Stomach smooth muscle (tissue), 2 donors: ENCODE measurements around the gene HECA.
"Not testable (repeated sequence)": the region's sequence is repeated elsewhere in the genome, so short reads cannot be mapped to it uniquely, and the experiment has no call there.

Experiments used
- H3K27ac ChIP-seq: one replicate; pipeline ENCODE4 v1.7.0; 2013; ENCODE audit warnings: mild to moderate bottlenecking, low read length, inconsistent platforms
- H3K27me3 ChIP-seq, 2 donors: one replicate each; pipeline ENCODE4 v1.7.0; 2013; ENCODE audit warnings: low read length in 2 of 2; ENCODE audit not compliant: insufficient read depth in 2 of 2, control insufficient read depth in 1 of 2
- H3K36me3 ChIP-seq, 2 donors: one replicate each; pipeline ENCODE4 v1.7.0; 2013; ENCODE audit warnings: low read length in 2 of 2; ENCODE audit not compliant: control insufficient read depth in 2 of 2, insufficient read depth in 2 of 2
- H3K4me1 ChIP-seq: one replicate; pipeline ENCODE4 v1.7.0; 2013; ENCODE audit warnings: low read length; ENCODE audit not compliant: control insufficient read depth, insufficient read depth
- H3K4me3 ChIP-seq, 2 donors: one replicate each; pipeline ENCODE4 v1.7.0; 2013; ENCODE audit warnings: low read length in 2 of 2
- H3K9ac ChIP-seq, 2 donors: one replicate each; pipeline ENCODE4 v1.7.0; 2013; ENCODE audit warnings: low read length in 2 of 2, mild to moderate bottlenecking in 1 of 2
- H3K9me3 ChIP-seq, 2 donors: one replicate each; pipeline ENCODE4 v1.7.0; 2013; ENCODE audit warnings: low read length in 2 of 2; ENCODE audit not compliant: control insufficient read depth in 2 of 2
- donor health status: healthy.
- donor health status: Pancreatic carcinoma.

HECA gene

DNA sequence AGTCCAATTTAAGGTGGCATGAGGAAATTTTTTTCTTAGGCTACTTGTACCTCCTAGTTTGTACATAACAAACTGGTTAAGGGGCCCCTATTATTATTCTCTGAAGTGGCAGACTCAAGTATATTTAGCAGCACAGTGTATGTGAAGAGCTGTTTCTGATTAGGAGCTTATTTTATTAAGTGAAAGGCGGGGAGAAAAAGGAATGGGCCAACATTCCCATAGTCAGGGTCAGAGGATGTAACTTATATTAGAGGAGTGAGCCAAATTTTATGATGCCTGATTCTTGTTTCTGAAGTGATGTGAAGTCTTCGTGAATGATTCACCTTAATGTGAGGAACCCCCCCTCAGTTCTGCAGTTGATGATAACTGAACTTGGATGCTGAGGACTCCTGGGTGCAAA lies 2.8 kb downstream of the HECA start:
- no peak overlapping the region for H3K27ac ChIP-seq
- H3K4me1 ChIP-seq: peaks cover 16% of the 10 kb centered on the region
- no peaks in the 10 kb centered on the region for H3K36me3 ChIP-seq
- H3K4me3 ChIP-seq: no peak overlapping the region
- H3K9me3 ChIP-seq: no peaks in the 10 kb centered on the region
- H3K9ac ChIP-seq: no peak overlapping the region
- no peaks in the 10 kb centered on the region for H3K27me3 ChIP-seq

DNA sequence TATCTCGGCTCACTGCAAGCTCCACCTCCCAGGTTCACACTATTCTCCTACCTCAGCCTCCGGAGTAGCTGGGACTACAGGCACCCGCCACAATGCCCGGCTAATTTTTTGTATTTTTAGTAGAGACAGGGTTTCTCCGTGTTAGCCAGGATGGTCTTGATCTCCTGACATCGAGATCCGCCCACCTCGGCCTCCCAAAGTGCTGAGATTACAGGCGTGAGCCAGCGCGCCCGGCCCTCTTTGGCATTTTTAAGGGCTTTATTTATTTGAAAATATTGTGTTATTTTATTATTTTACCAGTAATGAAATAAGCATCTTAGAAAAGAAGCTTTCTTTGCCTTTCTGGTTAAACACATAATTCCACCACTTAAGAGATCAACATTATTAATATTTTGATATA lies 6.0 kb downstream of the HECA start:
- not testable (repeated sequence) for H3K27ac ChIP-seq, H3K36me3 ChIP-seq, H3K4me3 ChIP-seq, H3K9me3 ChIP-seq, H3K9ac ChIP-seq, H3K27me3 ChIP-seq
- H3K4me1 ChIP-seq: peaks cover 15% of the 10 kb centered on the region

DNA sequence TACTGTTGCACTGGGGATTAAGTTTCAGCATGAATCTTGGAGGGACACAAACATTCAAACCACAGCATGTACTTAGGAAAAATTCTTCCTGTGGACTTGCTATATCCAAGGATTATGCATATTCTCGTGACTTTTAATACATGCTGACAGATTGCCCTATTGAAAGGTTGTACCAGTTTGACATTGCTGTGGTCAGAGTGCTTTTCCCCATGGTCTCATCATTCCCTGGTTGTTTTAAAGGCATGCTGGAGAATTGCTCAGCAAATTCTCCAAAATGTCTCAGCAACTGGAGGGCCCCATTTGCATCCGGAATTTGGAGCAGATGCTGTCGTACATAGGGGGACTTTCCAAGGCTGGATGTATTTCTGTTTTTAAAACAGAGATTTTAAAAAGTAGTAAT lies 7.4 kb downstream of the HECA start:
- no peaks in the 10 kb centered on the region for H3K9me3 ChIP-seq
- no peaks in the 10 kb centered on the region for H3K27me3 ChIP-seq
- H3K36me3 ChIP-seq: no peaks in the 10 kb centered on the region
- no peak overlapping the region for H3K4me3 ChIP-seq
- H3K9ac ChIP-seq: no peak overlapping the region
- no peak overlapping the region for H3K27ac ChIP-seq
- peaks cover 10% of the 10 kb centered on the region for H3K4me1 ChIP-seq

DNA sequence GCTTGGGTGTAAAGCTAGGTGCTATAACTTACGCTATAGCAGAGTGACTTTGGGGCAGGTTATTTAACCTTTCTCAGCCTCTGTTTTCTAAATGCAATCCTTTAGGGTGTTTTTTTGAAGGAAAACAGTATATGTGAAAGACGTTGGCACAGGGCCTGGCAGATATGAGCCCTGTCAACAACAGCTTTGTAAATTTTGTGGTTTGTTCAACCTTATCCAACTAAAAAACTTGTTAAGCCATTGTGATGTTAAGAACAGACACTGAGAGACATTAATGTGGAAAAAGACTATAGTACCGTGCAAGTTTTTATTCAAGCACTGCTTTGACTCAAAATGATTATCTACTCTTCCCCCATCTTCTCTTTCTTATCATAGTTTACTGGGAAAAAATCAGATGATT lies 8.2 kb downstream of the HECA start:
- no peak overlapping the region for H3K27ac ChIP-seq
- no peak overlapping the region for H3K9ac ChIP-seq
- no peaks in the 10 kb centered on the region for H3K27me3 ChIP-seq
- H3K9me3 ChIP-seq: no peaks in the 10 kb centered on the region
- H3K4me1 ChIP-seq: peaks cover 8% of the 10 kb centered on the region
- no peak overlapping the region for H3K4me3 ChIP-seq
- no peaks in the 10 kb centered on the region for H3K36me3 ChIP-seq

DNA sequence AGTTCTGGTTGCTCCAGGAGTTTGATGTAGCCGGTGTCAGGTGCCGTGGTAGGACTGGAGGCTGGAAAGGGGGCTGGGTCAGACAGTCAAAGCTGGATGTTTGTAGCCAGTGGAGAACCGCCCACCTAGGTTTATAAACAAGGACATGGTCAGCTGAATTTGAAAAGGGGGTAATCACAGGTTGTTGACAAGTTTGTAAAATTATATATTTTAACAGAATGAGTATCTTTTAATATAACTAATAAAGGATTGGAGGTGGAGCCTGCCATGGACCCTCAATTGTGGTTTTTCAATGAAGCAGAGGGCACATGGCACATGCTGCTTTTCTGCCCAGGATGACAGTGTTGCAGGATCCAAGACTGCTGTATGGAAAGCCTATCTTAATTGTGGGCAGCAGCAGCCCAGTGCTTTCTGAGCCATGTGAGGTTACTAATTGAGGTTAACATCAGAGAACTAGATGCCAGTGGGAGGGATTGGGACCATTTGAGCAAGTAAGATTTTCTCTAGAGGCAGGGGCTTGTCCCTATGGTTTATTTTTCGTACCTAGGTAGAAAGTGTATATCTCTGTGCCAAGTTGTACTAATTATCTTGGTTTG lies 9.7 kb downstream of the HECA start:
- Histone ChIP-seq H3K4me3 (no peak overlapping the region), H3K27me3 (no peaks in the 10 kb centered on the region), H3K27ac (no peak overlapping the region), H3K9ac (no peak overlapping the region), H3K36me3 (no peaks in the 10 kb centered on the region), H3K9me3 (no peaks in the 10 kb centered on the region), H3K4me1 (peaks cover 11% of the 10 kb centered on the region)

DNA sequence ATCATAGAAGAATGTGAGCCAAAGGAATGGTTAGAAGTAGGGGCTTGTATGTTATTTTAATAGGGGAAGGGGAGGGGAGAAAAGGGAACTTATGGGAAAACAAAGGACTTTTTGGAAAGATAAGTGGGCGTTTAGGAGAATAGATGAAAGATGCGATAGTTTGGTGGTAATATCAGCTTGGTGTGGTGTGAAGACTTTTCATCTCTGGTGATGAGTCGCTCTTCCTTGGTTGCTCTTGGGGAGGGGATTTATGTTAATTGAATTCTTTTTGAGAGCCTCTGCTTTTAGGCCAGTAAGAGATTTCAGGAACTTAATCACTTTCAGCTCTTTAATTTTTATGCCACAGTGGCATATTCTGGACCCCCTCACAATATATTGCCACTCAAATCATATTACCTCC lies 10.8 kb downstream of the HECA start:
- H3K27me3 ChIP-seq: no peaks in the 10 kb centered on the region
- no peak overlapping the region for H3K4me3 ChIP-seq
- H3K4me1 ChIP-seq: peaks cover 14% of the 10 kb centered on the region
- H3K9me3 ChIP-seq: no peaks in the 10 kb centered on the region
- H3K9ac ChIP-seq: no peak overlapping the region
- H3K27ac ChIP-seq: no peak overlapping the region
- H3K36me3 ChIP-seq: no peaks in the 10 kb centered on the region

DNA sequence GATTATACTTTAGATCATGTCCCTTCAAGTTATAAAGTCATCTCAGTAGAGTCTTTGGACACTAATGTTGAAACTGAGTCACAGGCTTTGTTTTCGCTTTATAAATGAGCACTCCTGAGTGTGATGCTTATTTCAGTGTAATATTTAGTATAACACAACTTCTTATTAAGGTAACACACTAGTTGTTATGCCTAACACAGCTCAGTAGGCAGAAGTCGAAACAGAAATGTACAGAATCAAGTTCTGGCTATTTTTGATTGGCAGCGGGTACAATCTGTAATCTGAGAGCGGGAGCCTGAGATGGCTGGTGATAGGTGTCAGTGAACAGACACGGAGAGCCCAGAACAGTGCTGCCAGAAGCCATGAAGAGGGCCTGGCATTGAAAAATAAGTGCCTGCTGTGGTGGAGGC lies 11.4 kb downstream of the HECA start:
- Histone ChIP-seq H3K27me3 (no peaks in the 10 kb centered on the region), H3K9ac (no peak overlapping the region), H3K27ac (no peak overlapping the region), H3K36me3 (no peaks in the 10 kb centered on the region), H3K9me3 (no peaks in the 10 kb centered on the region), H3K4me1 (peaks cover 14% of the 10 kb centered on the region), H3K4me3 (no peak overlapping the region)

DNA sequence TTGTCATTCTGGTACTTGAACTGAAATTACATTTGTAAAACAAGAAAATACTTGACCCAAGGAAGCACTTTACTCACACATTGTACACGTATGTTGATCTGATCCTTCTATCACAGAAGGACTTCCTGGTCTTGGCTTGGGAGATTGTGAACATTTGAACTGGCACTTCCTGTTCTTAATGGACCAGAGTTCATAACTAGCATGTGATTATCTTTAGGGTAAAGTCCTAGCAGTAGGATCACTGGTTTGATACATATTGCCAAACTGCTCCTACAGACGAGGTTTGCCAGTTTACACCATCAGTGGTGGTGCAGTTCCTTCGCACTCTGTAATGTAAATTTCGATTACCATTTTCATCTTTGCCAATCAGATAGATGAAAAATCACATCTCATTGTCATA lies 12.7 kb downstream of the HECA start:
- no peaks in the 10 kb centered on the region for H3K27me3 ChIP-seq
- H3K27ac ChIP-seq: no peak overlapping the region
- H3K9ac ChIP-seq: no peak overlapping the region
- no peaks in the 10 kb centered on the region for H3K36me3 ChIP-seq
- no peaks in the 10 kb centered on the region for H3K9me3 ChIP-seq
- H3K4me1 ChIP-seq: peaks cover 14% of the 10 kb centered on the region
- H3K4me3 ChIP-seq: no peak overlapping the region

DNA sequence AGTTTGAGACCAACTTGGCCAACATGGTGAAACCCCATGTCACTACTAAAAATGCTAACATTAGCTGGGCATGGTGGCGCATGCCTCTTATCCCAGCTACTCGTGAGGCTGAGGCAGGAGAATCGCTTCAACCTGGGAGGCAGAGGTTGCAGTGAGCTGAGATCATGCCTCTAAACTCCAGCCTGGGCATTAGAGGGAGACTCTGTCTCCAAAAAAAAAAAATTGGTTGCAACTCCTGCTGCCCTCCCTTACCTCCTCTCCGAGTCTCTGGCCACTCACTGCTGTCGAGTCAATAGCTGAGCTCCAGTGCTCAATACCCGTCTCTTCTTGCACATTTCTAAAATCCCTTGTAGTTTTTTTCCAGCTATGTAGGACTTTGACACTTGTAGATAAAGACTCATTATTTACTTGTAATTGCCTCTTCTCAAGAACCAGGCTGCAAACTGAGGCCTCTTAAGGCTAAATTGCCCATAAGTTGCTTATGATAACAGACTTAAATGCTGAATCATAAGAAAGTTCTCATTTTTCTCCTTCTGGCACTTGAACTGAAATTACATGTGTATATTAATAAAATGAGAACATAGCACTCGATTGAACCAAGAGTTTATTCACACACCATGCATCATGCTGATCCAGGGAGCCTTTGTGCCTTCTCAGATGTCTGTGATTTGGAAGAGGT lies 13.8 kb downstream of the HECA start:
- no peaks in the 10 kb centered on the region for H3K36me3 ChIP-seq
- H3K9me3 ChIP-seq: no peaks in the 10 kb centered on the region
- H3K9ac ChIP-seq: no peak overlapping the region
- H3K27ac ChIP-seq: no peak overlapping the region
- H3K4me3 ChIP-seq: peak overlapping the region in 1 of 2 donors; percentile 32
- peaks cover 14% of the 10 kb centered on the region for H3K4me1 ChIP-seq
- no peaks in the 10 kb centered on the region for H3K27me3 ChIP-seq

DNA sequence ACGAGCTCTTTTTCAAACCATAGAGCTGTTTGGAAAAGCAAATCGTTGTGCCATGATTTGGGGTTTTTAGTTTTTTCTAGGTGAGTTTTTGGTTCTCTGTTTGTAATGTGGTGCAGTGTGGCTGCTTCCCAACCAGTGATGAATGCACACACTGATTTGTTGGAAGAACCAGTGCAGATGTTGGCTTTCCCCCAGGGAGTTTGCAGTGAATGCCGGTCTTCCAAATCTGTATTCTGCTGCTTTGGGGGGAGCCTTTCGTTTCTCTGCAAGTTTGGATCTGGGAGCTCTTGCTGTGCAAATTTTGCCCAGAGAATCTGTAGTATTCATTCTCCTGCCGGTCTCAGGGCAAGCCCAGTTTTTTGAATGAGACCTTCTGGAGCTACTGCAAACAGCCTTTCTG lies 14.5 kb downstream of the HECA start:
- H3K27me3 ChIP-seq: no peaks in the 10 kb centered on the region
- no peak overlapping the region for H3K27ac ChIP-seq
- peaks cover 12% of the 10 kb centered on the region for H3K4me1 ChIP-seq
- no peaks in the 10 kb centered on the region for H3K9me3 ChIP-seq
- H3K36me3 ChIP-seq: no peaks in the 10 kb centered on the region
- H3K4me3 ChIP-seq: peak overlapping the region; percentile 30 to 32
- no peak overlapping the region for H3K9ac ChIP-seq

DNA sequence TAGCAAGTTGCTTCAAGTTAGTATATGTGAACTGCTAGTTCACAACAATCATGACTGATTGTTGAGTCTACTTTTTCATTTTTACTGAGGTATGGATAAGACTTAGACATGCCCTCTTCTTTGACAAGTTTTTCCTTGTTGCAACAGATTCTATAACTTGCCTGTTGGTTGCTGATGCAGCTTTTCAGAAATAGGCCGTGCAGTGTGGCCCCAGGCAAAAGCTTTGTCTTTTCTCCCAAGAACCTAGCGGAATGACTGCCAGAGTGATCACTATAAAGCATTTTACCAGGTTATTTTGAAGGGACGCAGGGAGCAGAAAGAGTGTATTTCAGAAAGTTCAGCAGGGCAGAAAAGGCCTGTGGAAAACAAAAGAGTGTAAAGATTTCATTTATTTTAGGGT lies 16.0 kb downstream of the HECA start:
- Histone ChIP-seq H3K9ac (no peak overlapping the region), H3K4me3 (no peak overlapping the region), H3K36me3 (no peaks in the 10 kb centered on the region), H3K27ac (no peak overlapping the region), H3K4me1 (peaks cover 9% of the 10 kb centered on the region), H3K9me3 (no peaks in the 10 kb centered on the region), H3K27me3 (no peaks in the 10 kb centered on the region)
